Choroid plexus epithelial cell (primary cell): Measurements from ENCODE around the gene FAHD2A.
"Not testable (repeated sequence)": the region's sequence is repeated elsewhere in the genome, so short reads cannot be mapped to it uniquely, and the experiment has no call there.

Source experiments
- DNase-seq: peaks from one replicate; pipeline ENCODE4 v3.0.0-alpha.2; 2010; ENCODE audit warnings: low read depth
- H3K4me3 ChIP-seq: 2 replicates; pipeline ENCODE4 v1.5.1; 2011; ENCODE audit warnings: low read depth, mild to moderate bottlenecking, control low read depth, low read length, moderate library complexity
- CTCF ChIP-seq: conservative IDR thresholded peaks from 2 replicates; pipeline ENCODE4 v1.5.1; 2011; ENCODE audit warnings: low read depth, mild to moderate bottlenecking, control low read depth, inconsistent platforms, low read length, moderate library complexity

Gene FAHD2A

DNA sequence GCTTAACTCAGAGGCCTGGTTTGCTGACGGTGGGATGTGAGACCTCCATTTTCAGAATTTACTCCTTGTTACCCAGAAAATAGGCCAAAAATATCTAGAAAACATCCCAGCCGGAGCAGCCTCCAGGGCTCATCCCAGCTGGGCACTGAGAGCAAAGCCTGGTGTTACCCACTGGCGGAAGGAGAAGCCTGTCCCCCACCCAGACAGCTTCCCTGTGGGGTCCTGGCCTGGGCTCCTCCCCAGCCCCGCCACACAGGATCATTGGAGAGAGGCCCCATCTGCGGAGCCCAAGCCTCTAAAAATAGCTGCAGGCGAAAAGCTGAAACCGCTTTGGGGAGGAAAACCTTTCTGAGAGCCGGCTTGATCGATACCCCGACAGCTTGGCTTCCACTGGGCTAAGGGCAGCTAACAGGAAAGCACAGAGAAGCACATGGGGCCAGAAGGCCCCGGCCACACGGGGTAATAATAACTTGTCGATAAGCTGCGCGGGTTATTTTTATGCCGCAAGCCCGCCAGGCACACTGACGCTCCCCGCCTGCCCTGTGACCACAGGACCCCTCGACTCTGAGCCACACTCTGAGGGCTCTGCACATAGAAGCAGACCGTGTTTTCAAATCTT lies 26.9 kb upstream of the FAHD2A start:
- DNase-seq: no peak
- no peak for TF ChIP-seq CTCF
- H3K4me3 ChIP-seq: no peak overlapping the region

DNA sequence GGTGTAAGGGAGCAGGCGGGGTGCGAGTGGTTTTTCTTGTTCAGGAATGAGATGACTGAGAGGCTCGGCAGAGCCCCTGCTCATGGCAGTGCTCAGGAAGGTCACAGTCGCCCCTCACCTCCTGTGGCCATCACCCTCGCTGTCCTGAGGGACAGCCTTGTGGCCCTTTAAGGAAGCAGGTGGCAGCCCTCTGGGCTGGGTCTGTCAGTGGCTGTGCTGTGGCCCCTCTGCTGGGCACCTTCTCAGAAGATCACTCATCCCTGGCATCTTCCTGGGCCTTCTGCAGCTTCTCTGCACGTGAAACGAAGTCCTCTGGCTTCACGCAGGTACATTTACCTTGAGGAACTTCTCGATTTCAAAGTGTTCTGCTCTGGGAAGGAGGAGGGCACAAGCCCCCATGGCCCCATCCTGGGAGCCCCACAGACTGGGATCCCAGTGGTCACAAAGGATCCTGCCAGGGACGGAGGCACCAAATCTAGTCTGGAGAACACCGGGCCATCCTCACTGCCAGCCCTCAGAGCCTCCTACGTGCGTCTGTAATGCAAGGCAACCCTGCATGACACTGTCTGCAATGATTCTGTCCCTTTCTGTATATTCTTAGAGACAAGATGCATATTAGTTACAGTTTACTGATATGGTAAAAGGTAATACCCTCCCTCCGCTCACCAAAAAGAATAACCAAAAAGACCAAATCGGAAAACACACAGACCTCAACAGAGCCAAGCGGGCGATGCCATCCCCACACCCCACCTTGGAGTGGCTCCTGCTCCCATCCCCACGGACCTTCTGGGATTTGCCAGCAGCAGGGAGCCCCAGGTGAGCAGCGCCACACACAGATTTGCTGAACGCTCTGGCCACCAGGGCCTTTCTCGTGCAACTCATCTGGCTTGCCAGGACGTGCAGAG lies 25.9 kb upstream of the FAHD2A start:
- no peak overlapping the region for H3K4me3 ChIP-seq
- no peak for DNase-seq
- TF ChIP-seq CTCF: no peak

DNA sequence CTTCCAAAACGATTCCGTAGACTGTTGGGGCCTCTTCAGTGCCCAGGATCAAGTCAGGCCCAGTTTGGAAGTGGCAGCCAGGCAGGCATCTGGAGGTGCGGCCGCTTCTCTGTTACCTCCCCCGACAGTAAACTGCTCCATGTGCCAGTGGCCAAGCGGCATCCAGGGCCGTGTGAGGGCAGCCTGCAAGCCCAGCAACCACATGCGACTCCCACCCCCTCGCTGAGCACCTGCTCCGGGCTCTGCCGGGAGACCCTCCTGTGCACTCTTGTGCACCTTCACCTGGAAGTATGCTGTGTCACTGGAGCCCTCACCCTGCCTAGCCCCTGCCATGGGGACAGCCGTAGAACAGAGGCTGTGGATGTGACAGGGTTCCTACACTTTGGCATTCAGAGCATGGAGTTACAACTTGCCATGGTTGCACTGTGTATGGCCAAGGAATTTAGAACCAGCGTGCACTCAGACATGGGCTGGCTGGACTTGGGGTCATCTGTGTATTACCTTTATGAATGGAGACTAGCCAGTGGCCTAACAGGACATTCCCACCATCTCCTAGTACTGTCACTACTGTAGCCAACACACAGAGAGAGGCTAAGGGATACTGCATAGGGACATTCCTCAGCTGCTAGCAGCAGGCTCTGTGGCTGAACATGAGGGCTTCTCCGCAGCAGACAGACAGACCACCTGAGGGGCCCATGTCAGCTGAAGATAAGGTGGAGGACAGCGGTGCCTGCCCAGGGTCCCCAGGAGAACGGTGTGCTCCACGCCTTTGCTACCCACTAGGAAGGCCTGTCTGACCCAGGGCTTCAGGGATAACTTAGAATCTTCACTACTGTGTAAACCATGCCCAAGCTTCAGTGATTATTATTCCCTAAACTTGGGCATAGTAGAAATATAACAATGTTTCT lies 25.0 kb upstream of the FAHD2A start:
- H3K4me3 ChIP-seq: no peak overlapping the region
- DNase-seq: no peak
- TF ChIP-seq CTCF: no peak

DNA sequence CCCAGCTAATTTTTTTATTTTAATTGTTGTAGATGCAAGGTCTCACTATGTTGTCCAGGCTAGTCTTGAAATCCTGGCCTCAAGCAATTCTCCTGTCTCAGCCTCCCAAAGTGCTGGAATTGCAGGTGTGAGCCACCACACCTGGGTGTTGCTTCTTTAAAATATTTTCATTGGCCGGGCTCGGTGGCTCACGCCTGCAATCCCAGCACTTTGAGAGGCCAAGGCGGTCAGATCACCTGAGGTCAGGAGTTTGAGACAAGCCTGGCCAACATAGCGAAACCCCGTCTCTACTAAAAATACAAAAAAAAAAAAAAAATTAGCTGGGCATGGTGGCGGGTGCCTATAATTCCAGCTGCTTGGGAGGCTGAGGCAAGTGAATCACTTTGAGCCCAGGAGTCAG lies 24.2 kb upstream of the FAHD2A start:
- DNase-seq, H3K4me3 ChIP-seq: not testable (repeated sequence)

- TF ChIP-seq CTCF: peak; percentile 38
- no peak overlapping the region for H3K4me3 ChIP-seq
- no peak for DNase-seq
Observed at GRCh38 chr2:95379371-95379831, 23.1 kb upstream of the FAHD2A start.

DNA sequence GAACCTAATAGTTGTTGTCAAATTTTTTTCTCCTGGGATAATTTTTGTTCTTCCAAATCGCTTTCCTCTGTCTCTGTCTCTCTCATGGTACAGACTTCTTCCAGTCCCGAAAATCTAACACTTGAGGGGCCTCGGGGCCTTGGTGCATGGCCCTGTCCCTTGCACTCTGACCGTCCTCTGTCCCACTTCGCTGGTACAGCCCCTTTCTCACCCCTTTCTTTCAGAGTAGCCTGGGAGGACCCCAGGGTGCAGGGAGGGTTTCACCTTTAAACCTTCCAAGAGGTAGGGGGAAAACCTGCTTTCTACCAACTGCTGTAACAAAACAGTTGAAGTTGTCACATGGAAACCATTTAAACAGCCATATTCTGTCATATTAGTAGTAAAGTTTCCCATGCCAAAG lies 22.2 kb upstream of the FAHD2A start:
- no peak for TF ChIP-seq CTCF
- no peak for DNase-seq

DNA sequence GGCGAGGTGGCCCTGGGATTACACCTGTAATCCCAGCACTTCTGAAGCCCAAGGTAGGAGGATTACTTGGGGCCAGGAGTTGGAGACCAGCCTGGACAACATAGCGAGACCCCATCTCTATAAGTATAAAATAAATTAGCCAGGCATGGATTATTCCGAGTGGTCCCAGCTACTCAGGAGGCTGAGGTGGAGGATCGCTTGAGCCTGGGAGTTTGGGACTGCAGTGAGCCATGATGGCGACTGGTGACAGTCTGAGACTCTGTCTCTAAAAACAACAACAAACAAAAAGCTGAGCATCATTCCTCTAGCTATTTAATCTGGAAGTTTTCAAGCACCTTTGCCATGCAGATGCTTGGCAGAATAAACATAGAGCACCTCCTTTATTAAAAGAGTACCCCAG lies 21.8 kb upstream of the FAHD2A start:
- H3K4me3 ChIP-seq: no peak overlapping the region
- DNase-seq: no peak
- no peak for TF ChIP-seq CTCF

More for the DNA sequence above, 22.2 kb upstream of the FAHD2A start:
- H3K4me3 ChIP-seq: no peak overlapping the region
